SK-N-SH (cell line): ENCODE data around the gene DNAH6. TPM values are rescaled to one million over a fixed set of nuclear protein-coding genes. Genes with fewer than 3 reads are reported as not detected.

Experiments used
- CTCF ChIA-PET: fragments of 300-600, 350-600 bp; formaldehyde crosslinking; extraction: SDS; loops from one replicate; lab custom pipeline; 2021; lab: Yijun Ruan, JAX
- POLR2A ChIA-PET: fragments of 350-600 bp; sonication (Branson Sonifier 250); formaldehyde crosslinking; extraction: SDS; loops from one replicate; lab custom pipeline; 2020; ENCODE audit warnings: antibody characterized with exemption, inconsistent platforms; lab: Yijun Ruan, JAX
- DNase-seq: peaks from one replicate; pipeline ENCODE4 v3.0.0; 2012
- H2AFZ ChIP-seq: fragments of 200-600 bp; sonication (generic); 2 replicates; pipeline ENCODE4 v1.8.1; 2016; ENCODE audit warnings: antibody characterized with exemption, mild to moderate bottlenecking, low read depth
- H3F3A ChIP-seq: fragments of 200-600 bp; sonication (generic); replicated peaks from 2 replicates; pipeline ENCODE3; 2016; ENCODE audit warnings: antibody characterized with exemption, mild to moderate bottlenecking; ENCODE audit not compliant: insufficient read depth
- H3K27ac ChIP-seq, 2 experiments: fragments of 200-500 bp in 1 of 2; fragments of 200-600 bp in 1 of 2; sonication (Bioruptor generic) in 1 of 2; sonication (generic), shearing (Covaris generic) in 1 of 2; 2 replicates each; pipeline versions ENCODE4 v1.5.1 to v1.6.1; 2014 to 2016; ENCODE audit warnings: low read depth in 2 of 2, inconsistent platforms in 1 of 2, low read length in 1 of 2, mild to moderate bottlenecking in 1 of 2, mixed read lengths in 1 of 2
- H3K27me3 ChIP-seq: fragments of 200-600 bp; sonication (generic), shearing (Covaris generic); 2 replicates; pipeline ENCODE4 v1.6.1; 2016; ENCODE audit warnings: mixed run types; ENCODE audit not compliant: insufficient read depth
- H3K36me3 ChIP-seq, 2 experiments: fragments of 200-500 bp in 1 of 2; fragments of 200-600 bp in 1 of 2; sonication (Bioruptor generic) in 1 of 2; sonication (generic) in 1 of 2; replicated peaks in 1 of 2; 2 replicates each; pipeline versions ENCODE3 to v1.5.1; 2014 to 2016; ENCODE audit warnings: low read length in 1 of 2, mild to moderate bottlenecking in 1 of 2; ENCODE audit not compliant: insufficient read depth in 2 of 2, control insufficient read depth in 1 of 2
- H3K4me1 ChIP-seq, 2 experiments: fragments of 200-500 bp in 1 of 2; fragments of 200-600 bp in 1 of 2; sonication (Bioruptor generic) in 1 of 2; sonication (generic), shearing (Covaris generic) in 1 of 2; 2 replicates each; pipeline versions ENCODE4 v1.5.1 to v1.6.1; 2014 to 2016; ENCODE audit warnings: low read depth in 1 of 2, low read length in 1 of 2, mixed run types in 1 of 2; ENCODE audit not compliant: insufficient read depth in 2 of 2, control insufficient read depth in 1 of 2
- H3K4me2 ChIP-seq: fragments of 200-600 bp; sonication (generic), shearing (Covaris generic); 2 replicates; pipeline ENCODE4 v1.6.1; 2017; ENCODE audit warnings: mixed run types
- H3K4me3 ChIP-seq, 2 experiments: fragments of 200-500 bp in 1 of 2; fragments of 200-600 bp in 1 of 2; sonication (Bioruptor generic) in 1 of 2; sonication (generic), shearing (Covaris generic) in 1 of 2; 2 replicates each; pipeline versions ENCODE4 v1.5.1 to v1.8.1; 2014 to 2016; ENCODE audit warnings: low read depth in 2 of 2, inconsistent platforms in 1 of 2, low read length in 1 of 2, mild to moderate bottlenecking in 1 of 2, mixed read lengths in 1 of 2, moderate library complexity in 1 of 2
- H3K79me2 ChIP-seq: fragments of 200-600 bp; sonication (generic); 2 replicates; pipeline ENCODE4 v1.8.1; 2017; ENCODE audit warnings: mild to moderate bottlenecking; ENCODE audit not compliant: insufficient read depth
- H3K9ac ChIP-seq: fragments of 200-600 bp; sonication (generic); 2 replicates; pipeline ENCODE4 v1.6.1; 2017; ENCODE audit warnings: mixed run types
- H3K9me2 ChIP-seq: fragments of 200-600 bp; sonication (generic); 2 replicates; pipeline ENCODE4 v1.6.1; 2017; ENCODE audit warnings: mixed run types
- H3K9me3 ChIP-seq: fragments of 200-600 bp; sonication (generic); 2 replicates; pipeline ENCODE4 v1.6.1; 2017; ENCODE audit warnings: mixed run types, mild to moderate bottlenecking, moderate library complexity
- H4K20me1 ChIP-seq: fragments of 200-600 bp; sonication (generic); 2 replicates; pipeline ENCODE4 v1.6.1; 2017; ENCODE audit warnings: mild to moderate bottlenecking, mixed run types; ENCODE audit not compliant: insufficient read depth
- CHD2 ChIP-seq: fragments of 150-350 bp; IDR thresholded peaks from 2 replicates; pipeline ENCODE4 v1.6.1; 2018; ENCODE audit warnings: low read length; ENCODE audit not compliant: partially characterized antibody
- ELF1 ChIP-seq: IDR thresholded peaks from 2 replicates; pipeline ENCODE4 v1.4.0; 2012
- EP300 ChIP-seq, 2 experiments: IDR thresholded peaks; 2 replicates each; pipeline versions ENCODE4 v1.4.0 to v1.6.1; 2012; ENCODE audit warnings: borderline replicate concordance in 1 of 2, low read depth in 1 of 2, low read length in 1 of 2
- EZH2phosphoT487 ChIP-seq: fragments of 200-600 bp; sonication (generic); IDR thresholded peaks from 2 replicates; pipeline ENCODE4 v1.6.1; 2017; ENCODE audit warnings: low read depth, mixed run types, mild to moderate bottlenecking, antibody characterized with exemption, moderate library complexity, borderline replicate concordance
- FOSL2 ChIP-seq: IDR thresholded peaks from 2 replicates; pipeline ENCODE4 v1.4.0; 2012; ENCODE audit warnings: low read depth, mild to moderate bottlenecking, moderate library complexity, borderline replicate concordance
- GATA2 ChIP-seq: sonication (generic); formaldehyde crosslinking; IDR thresholded peaks from 2 replicates; pipeline ENCODE4 v1.5.0; 2020; ENCODE audit warnings: mild to moderate bottlenecking, missing genetic modification reagents
- NFIC ChIP-seq: IDR thresholded peaks from 2 replicates; pipeline ENCODE4 v1.4.0; 2012; ENCODE audit warnings: borderline replicate concordance
- POLR2AphosphoS5 ChIP-seq: IDR thresholded peaks from 2 replicates; pipeline ENCODE4 v1.6.1; 2012; ENCODE audit warnings: low read depth, low read length
- RAD21 ChIP-seq: IDR thresholded peaks from 2 replicates; pipeline ENCODE4 v1.6.1; 2012; ENCODE audit warnings: mild to moderate bottlenecking, low read length
- RCOR1 ChIP-seq: fragments of 150-350 bp; IDR thresholded peaks from 2 replicates; pipeline ENCODE4 v1.6.1; 2017; ENCODE audit warnings: antibody characterized with exemption, low read length
- SIN3A ChIP-seq: IDR thresholded peaks from 2 replicates; pipeline ENCODE4 v1.6.1; 2012; ENCODE audit warnings: low read depth, mild to moderate bottlenecking, low read length, moderate library complexity, borderline replicate concordance
- TAF1 ChIP-seq: IDR thresholded peaks from 2 replicates; pipeline ENCODE4 v1.6.1; 2012; ENCODE audit warnings: low read depth, mild to moderate bottlenecking, low read length, moderate library complexity, borderline replicate concordance
- TCF12 ChIP-seq: IDR thresholded peaks from 2 replicates; pipeline ENCODE4 v1.4.0; 2012
- YY1 ChIP-seq: IDR thresholded peaks from 2 replicates; pipeline ENCODE4 v1.4.0; 2012; ENCODE audit warnings: low read depth, mild to moderate bottlenecking
- WGBS: methylation state at CpG from one replicate; pipeline ENCODE4 v1.1.6; 2017; ENCODE audit warnings: low lambda C conversion rate; 5-methylcytosine and 5-hydroxymethylcytosine counted together
- polyA plus RNA-seq, 3 experiments: library from polyadenylated mRNA; depleted of rRNA; stranded (reverse); fragments of >200 nt; gene quantifications; 2 replicates each; pipeline ENCODE4 v1.2.3, GENCODE V29; 2012
- TF ChIP-seq, protein P1 (sequence below): IDR thresholded peaks from 2 replicates; pipeline ENCODE4 v1.4.0; 2012; ENCODE audit warnings: low read depth, borderline replicate concordance
- TF ChIP-seq, protein P2 (sequence below): IDR thresholded peaks from 2 replicates; pipeline ENCODE4; 2012

DNAH6 gene
- polyA plus RNA-seq, 1 of the 3 experiments (the other 2 are of a cell fraction): 0.03 TPM

GRCh38 chr2:84515788-84516187 lies 510 bp upstream of the DNAH6 start:
- Histone ChIP-seq H3K9me3 (no peaks in the 10 kb centered on the region), H3K4me3 (peak overlapping the region; percentile 67 to 76), H3K4me2 (peak overlapping the region; percentile 78), H3K27me3 (no peaks in the 10 kb centered on the region), H3K9me2 (no peaks in the 10 kb centered on the region), H3K36me3 (no peaks in the 10 kb centered on the region), H3K79me2 (no peaks in the 10 kb centered on the region), H2AFZ (peak overlapping the region; percentile 84; the same call in 1 of the 2 replicates), H3K9ac (peak overlapping the region; percentile 55), H3K4me1 (peaks cover 0 to 4% of the 10 kb centered on the region in 2 experiments; a peak in 1 of 4 replicates), H3F3A (no peaks in the 10 kb centered on the region), H3K27ac (no peak overlapping the region; a peak in 1 of 4 replicates), H4K20me1 (no peaks in the 10 kb centered on the region)
- TF ChIP-seq GATA2 (CRISPR knock-in tag): no peak
- TF ChIP-seq, protein P1, sequence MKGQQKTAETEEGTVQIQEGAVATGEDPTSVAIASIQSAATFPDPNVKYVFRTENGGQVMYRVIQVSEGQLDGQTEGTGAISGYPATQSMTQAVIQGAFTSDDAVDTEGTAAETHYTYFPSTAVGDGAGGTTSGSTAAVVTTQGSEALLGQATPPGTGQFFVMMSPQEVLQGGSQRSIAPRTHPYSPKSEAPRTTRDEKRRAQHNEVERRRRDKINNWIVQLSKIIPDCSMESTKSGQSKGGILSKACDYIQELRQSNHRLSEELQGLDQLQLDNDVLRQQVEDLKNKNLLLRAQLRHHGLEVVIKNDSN: no peak
- no peak for TF ChIP-seq NFIC
- no peak for TF ChIP-seq RAD21
- TF ChIP-seq FOSL2: no peak
- CTCF ChIA-PET: no interaction called here
- POLR2A ChIA-PET: no interaction called here
- no peak for DNase-seq
- WGBS: 65% methylated on average over 9 of the region's 9 CpGs

GRCh38 chr2:84519332-84519957 lies 3.1 kb downstream of the DNAH6 start:
- Histone ChIP-seq H3K79me2 (no peaks in the 10 kb centered on the region), H3K36me3 (no peaks in the 10 kb centered on the region), H3K9ac (no peak overlapping the region), H3K27ac (no peak overlapping the region), H3K9me2 (no peaks in the 10 kb centered on the region), H3K9me3 (no peaks in the 10 kb centered on the region), H3K4me2 (no peak overlapping the region), H3F3A (no peaks in the 10 kb centered on the region), H3K27me3 (no peaks in the 10 kb centered on the region), H2AFZ (no peak overlapping the region), H3K4me3 (no peak overlapping the region), H4K20me1 (no peaks in the 10 kb centered on the region), H3K4me1 (peaks cover 0 to 4% of the 10 kb centered on the region in 2 experiments; a peak in 1 of 4 replicates)
- CTCF ChIA-PET: no interaction called here
- DNase-seq: no peak
- POLR2A ChIA-PET: no interaction called here
- TF ChIP-seq YY1 (no peak), CHD2 (no peak), EP300 (IDR thresholded peaks at IDR 0.05; ENCODE audit: borderline replicate concordance in 1 of 2, low read depth in 1 of 2, low read length in 1 of 2) (no peak), TAF1 (no peak), SIN3A (no peak), EZH2phosphoT487 (no peak), TCF12 (no peak), RCOR1 (no peak), POLR2AphosphoS5 (no peak), ELF1 (no peak)
- TF ChIP-seq, protein P2, sequence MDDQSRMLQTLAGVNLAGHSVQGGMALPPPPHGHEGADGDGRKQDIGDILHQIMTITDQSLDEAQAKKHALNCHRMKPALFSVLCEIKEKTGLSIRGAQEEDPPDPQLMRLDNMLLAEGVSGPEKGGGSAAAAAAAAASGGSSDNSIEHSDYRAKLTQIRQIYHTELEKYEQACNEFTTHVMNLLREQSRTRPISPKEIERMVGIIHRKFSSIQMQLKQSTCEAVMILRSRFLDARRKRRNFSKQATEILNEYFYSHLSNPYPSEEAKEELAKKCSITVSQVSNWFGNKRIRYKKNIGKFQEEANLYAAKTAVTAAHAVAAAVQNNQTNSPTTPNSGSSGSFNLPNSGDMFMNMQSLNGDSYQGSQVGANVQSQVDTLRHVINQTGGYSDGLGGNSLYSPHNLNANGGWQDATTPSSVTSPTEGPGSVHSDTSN: no peak
